HepG2 (cell line): Measurements from ENCODE around the gene CEP19. TPM values are rescaled to one million over a fixed set of nuclear protein-coding genes. Genes with fewer than 3 reads are reported as not detected.

Experiments
- ARID5B ChIP-seq: IDR thresholded peaks from 2 replicates; pipeline ENCODE4 v1.4.0; 2020; ENCODE audit warnings: mild to moderate bottlenecking, missing genetic modification reagents
- CTCF ChIP-seq: sonication (generic); formaldehyde crosslinking; IDR thresholded peaks from 2 replicates; pipeline ENCODE4 v1.5.0; 2020; ENCODE audit warnings: mild to moderate bottlenecking, missing genetic modification reagents, moderate library complexity
- DMAP1 ChIP-seq: IDR thresholded peaks from 2 replicates; pipeline ENCODE4 v1.6.1; 2016
- EP300 ChIP-seq, 3 experiments: sonication (generic) in 1 of 3; formaldehyde crosslinking in 1 of 3; IDR thresholded peaks; 2 replicates each; pipeline versions ENCODE4 v1.5.1 to v1.6.1; 2011 to 2020; ENCODE audit warnings: low read depth in 2 of 3, low read length in 2 of 3, borderline replicate concordance in 1 of 3, improper control_type of control experiment in 1 of 3, mild to moderate bottlenecking in 1 of 3, missing genetic modification reagents in 1 of 3, moderate library complexity in 1 of 3
- FOXA3 ChIP-seq: IDR thresholded peaks from 2 replicates; pipeline ENCODE4 v1.6.1; 2016; ENCODE audit warnings: missing genetic modification reagents, missing compliant biosample characterization
- HMG20A ChIP-seq: IDR thresholded peaks from 2 replicates; pipeline ENCODE4 v1.6.1; 2016; ENCODE audit warnings: borderline replicate concordance
- HMGXB3 ChIP-seq: sonication (generic); formaldehyde crosslinking; IDR thresholded peaks from 2 replicates; pipeline ENCODE4 v1.4.0; 2020; ENCODE audit warnings: missing genetic modification reagents, borderline replicate concordance
- KLF13 ChIP-seq: sonication (generic); formaldehyde crosslinking; IDR thresholded peaks from 2 replicates; pipeline ENCODE4 v1.4.0; 2020; ENCODE audit warnings: mild to moderate bottlenecking, missing genetic modification reagents
- MIER3 ChIP-seq: IDR thresholded peaks from 2 replicates; pipeline ENCODE4 v1.6.1; 2016; ENCODE audit warnings: missing compliant biosample characterization, borderline replicate concordance
- SOX5 ChIP-seq: IDR thresholded peaks from 2 replicates; pipeline ENCODE4 v1.6.1; 2016; ENCODE audit warnings: borderline replicate concordance
- SP5 ChIP-seq: IDR thresholded peaks from 2 replicates; pipeline ENCODE4 v1.6.1; 2016; ENCODE audit warnings: low read depth, borderline replicate concordance
- XRCC5 ChIP-seq: fragments of 200-400 bp; formaldehyde crosslinking; optimal IDR thresholded peaks from 2 replicates; pipeline ENCODE3; 2017; ENCODE audit warnings: mild to moderate bottlenecking, low read length
- ZNF451 ChIP-seq: sonication (generic); formaldehyde crosslinking; IDR thresholded peaks from 2 replicates; pipeline ENCODE4 v1.5.0; 2020; ENCODE audit warnings: mild to moderate bottlenecking, missing genetic modification reagents
- polyA plus RNA-seq, 8 experiments: library from polyadenylated mRNA; depleted of rRNA in 3 of 8; stranded (reverse) in 7 of 8; unstranded in 1 of 8; fragments of >200 nt; fragmentation: Illumina TruSeq in 4 of 8; extraction: Trizol in 4 of 8; gene quantifications; 2 replicates each; pipeline versions ENCODE4 v1.2.1 to v1.2.3, GENCODE V29; 2011 to 2016; ENCODE audit warnings: low read depth in 4 of 8, missing spikeins in 1 of 8, mixed read lengths in 1 of 8; ENCODE audit not compliant: insufficient read depth in 1 of 8
- total RNA-seq, 5 experiments: library from RNA; depleted of rRNA; stranded (reverse); fragments of >200 nt; fragmentation: Illumina TruSeq; extraction: Trizol; gene quantifications; 2 replicates each; pipeline ENCODE4 v1.2.3, GENCODE V29; 2016; ENCODE audit warnings: low read depth in 1 of 5
- TF ChIP-seq, protein P1 (sequence below), 2 experiments: sonication (generic) in 1 of 2; formaldehyde crosslinking in 1 of 2; IDR thresholded peaks; 2 replicates each; pipeline versions ENCODE4 v1.4.0 to v1.6.1; 2018 to 2020; ENCODE audit warnings: missing genetic modification reagents in 2 of 2, borderline replicate concordance in 1 of 2, low read depth in 1 of 2, mild to moderate bottlenecking in 1 of 2, missing biosample characterization in 1 of 2

CEP19 gene
- total and polyA plus RNA-seq, 2 of the 13 experiments (the other 11 are each of a cell fraction or from before 2014, with no cell fraction given) = 0.48 to 1.2 TPM

GRCh38 chr3:196666001-196666867 lies 45.8 kb downstream of the CEP19 start (continued):
- peak; percentile 32; the same call in 1 of the 2 replicates for TF ChIP-seq SP5
- TF ChIP-seq CTCF (CRISPR knock-in tag) = 0 out of 2 replicates have a peak, but pooled peaks have one; percentile 6
- TF ChIP-seq, protein P1, sequence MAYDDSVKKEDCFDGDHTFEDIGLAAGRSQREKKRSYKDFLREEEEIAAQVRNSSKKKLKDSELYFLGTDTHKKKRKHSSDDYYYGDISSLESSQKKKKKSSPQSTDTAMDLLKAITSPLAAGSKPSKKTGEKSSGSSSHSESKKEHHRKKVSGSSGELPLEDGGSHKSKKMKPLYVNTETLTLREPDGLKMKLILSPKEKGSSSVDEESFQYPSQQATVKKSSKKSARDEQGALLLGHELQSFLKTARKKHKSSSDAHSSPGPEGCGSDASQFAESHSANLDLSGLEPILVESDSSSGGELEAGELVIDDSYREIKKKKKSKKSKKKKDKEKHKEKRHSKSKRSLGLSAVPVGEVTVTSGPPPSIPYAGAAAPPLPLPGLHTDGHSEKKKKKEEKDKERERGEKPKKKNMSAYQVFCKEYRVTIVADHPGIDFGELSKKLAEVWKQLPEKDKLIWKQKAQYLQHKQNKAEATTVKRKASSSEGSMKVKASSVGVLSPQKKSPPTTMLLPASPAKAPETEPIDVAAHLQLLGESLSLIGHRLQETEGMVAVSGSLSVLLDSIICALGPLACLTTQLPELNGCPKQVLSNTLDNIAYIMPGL (CRISPR knock-in tag; IDR thresholded peaks at IDR 0.05; ENCODE audit: borderline replicate concordance in 1 of 2, low read depth in 1 of 2) = 0 out of 4 replicates have a peak, but pooled peaks have one; percentile 41
- TF ChIP-seq KLF13 (CRISPR knock-in tag) = no peak
- TF ChIP-seq SOX5 (CRISPR knock-in tag) = peak; percentile 74; the same call in 1 of the 2 replicates
- TF ChIP-seq ZNF451 (CRISPR knock-in tag) = no peak
- peak; percentile 74 for TF ChIP-seq ARID5B (CRISPR knock-in tag)
- TF ChIP-seq DMAP1 = 0 out of 2 replicates have a peak, but pooled peaks have one; percentile 25
- TF ChIP-seq XRCC5 = peak; percentile 69
- TF ChIP-seq MIER3 (CRISPR knock-in tag) = peak; percentile 64; the same call in 1 of the 2 replicates
- TF ChIP-seq EP300 (IDR thresholded peaks at IDR 0.05; ENCODE audit: low read depth in 2 of 2, low read length in 2 of 2) = no peak
- TF ChIP-seq EP300 (CRISPR knock-in tag; IDR thresholded peaks at IDR 0.05; ENCODE audit: borderline replicate concordance) = peak; percentile 50; the same call in 1 of the 2 replicates
- TF ChIP-seq FOXA3 (CRISPR knock-in tag) = 0 out of 2 replicates have a peak, but pooled peaks have one; percentile 40
- TF ChIP-seq HMG20A (CRISPR knock-in tag) = peak; percentile 56; the same call in 1 of the 2 replicates
- 0 out of 2 replicates have a peak, but pooled peaks have one; percentile 25 for TF ChIP-seq HMGXB3
